NOMO-1 treated with DMSO at 0.1 percent for 48 hours (cell line): ENCODE results near the gene EPB41L2.

ENCODE experiments used
- DNase-seq: peaks from one replicate; lab custom pipeline; 2025; ENCODE audit not compliant: unreplicated experiment; lab: John Stamatoyannopoulos, UW

EPB41L2 gene

GRCh38 chr6:131062241-131063027, 611 bp downstream of the EPB41L2 start:
- no peak for DNase-seq

- no peak for DNase-seq
Measured at GRCh38 chr6:131061751-131062119, 1.3 kb downstream of the EPB41L2 start.

GRCh38 chr6:131061041-131061750, 1.8 kb downstream of the EPB41L2 start:
- DNase-seq = no peak

GRCh38 chr6:131060311-131060710, 2.7 kb downstream of the EPB41L2 start:
- no peak for DNase-seq

- no peak for DNase-seq
Measured at GRCh38 chr6:131059486-131059885, 3.6 kb downstream of the EPB41L2 start.

GRCh38 chr6:131058236-131058635, 4.8 kb downstream of the EPB41L2 start:
- no peak for DNase-seq

- DNase-seq = no peak
Measured at GRCh38 chr6:131054392-131055250, 8.4 kb downstream of the EPB41L2 start.

- DNase-seq = no peak
Measured at GRCh38 chr6:131053546-131054240, 9.4 kb downstream of the EPB41L2 start.

GRCh38 chr6:131052181-131052580, 10.9 kb downstream of the EPB41L2 start:
- no peak for DNase-seq

- DNase-seq = no peak
Measured at GRCh38 chr6:131051341-131051740, 11.7 kb downstream of the EPB41L2 start.

GRCh38 chr6:131049608-131050007, 13.4 kb downstream of the EPB41L2 start:
- no peak for DNase-seq

- no peak for DNase-seq
Measured at GRCh38 chr6:131048933-131049515, 14.0 kb downstream of the EPB41L2 start.

- DNase-seq = no peak
Measured at GRCh38 chr6:131048459-131048858, 14.6 kb downstream of the EPB41L2 start.

GRCh38 chr6:131045139-131045538, 17.9 kb downstream of the EPB41L2 start:
- DNase-seq = no peak

GRCh38 chr6:131043902-131044447, 19.1 kb downstream of the EPB41L2 start:
- DNase-seq = no peak

- DNase-seq = no peak
Measured at GRCh38 chr6:131042664-131043063, 20.4 kb downstream of the EPB41L2 start.

GRCh38 chr6:131041814-131042213, 21.2 kb downstream of the EPB41L2 start:
- DNase-seq = no peak

GRCh38 chr6:131040866-131041265, 22.2 kb downstream of the EPB41L2 start:
- DNase-seq = no peak

- no peak for DNase-seq
Measured at GRCh38 chr6:131039345-131039680, 23.7 kb downstream of the EPB41L2 start.

GRCh38 chr6:131038597-131039344, 24.3 kb downstream of the EPB41L2 start:
- no peak for DNase-seq
